ENCODE data around the gene MAFG. TPM values are rescaled to one million over a fixed set of nuclear protein-coding genes. Genes with fewer than 3 reads are reported as not detected.
A peak's percentile ranks its signal among the peaks of the same experiment; 100 is the strongest.

The MAFG gene
- total and polyA plus RNA-seq, 9 of the 15 experiments (the other 6 are each of a cell fraction or from before 2014, with no cell fraction given): 1.1 to 58.1 (median 24.9) TPM

- no peak for TF ChIP-seq ZNF644 (tag; IDR thresholded peaks at IDR 0.05; ENCODE audit: low read depth)
- TF ChIP-seq HDAC1 (IDR thresholded peaks at IDR 0.05): 0 out of 4 replicates have a peak, but pooled peaks of 1 of the 2 experiments have one; percentile 22
- no peak for TF ChIP-seq MBD1 (CRISPR knock-in tag; IDR thresholded peaks at IDR 0.05)
- TF ChIP-seq TGIF2 (CRISPR knock-in tag; IDR thresholded peaks at IDR 0.05): no peak
- TF ChIP-seq ELF4 (CRISPR knock-in tag; IDR thresholded peaks at IDR 0.05): no peak
- TF ChIP-seq NFE2L1 (tag; IDR thresholded peaks at IDR 0.05; ENCODE audit: borderline replicate concordance, low read depth): no peak
- no peak for TF ChIP-seq SIN3B (IDR thresholded peaks at IDR 0.05; ENCODE audit: low read depth)
- TF ChIP-seq RBBP5 (IDR thresholded peaks at IDR 0.05; ENCODE audit: borderline replicate concordance, insufficient read depth, low read length, poor library complexity, severe bottlenecking): no peak
- TF ChIP-seq HEY1 (CRISPR knock-in tag; IDR thresholded peaks at IDR 0.05; ENCODE audit: borderline replicate concordance): no peak
- TF ChIP-seq MAX (CRISPR knock-in tag; IDR thresholded peaks at IDR 0.05): no peak
- no peak for TF ChIP-seq FOXP4 (CRISPR knock-in tag; IDR thresholded peaks at IDR 0.05; ENCODE audit: borderline replicate concordance)
- 0 out of 2 replicates have a peak, but pooled peaks have one; percentile 12 for TF ChIP-seq THAP12 (CRISPR knock-in tag; IDR thresholded peaks at IDR 0.05)
- no peak for TF ChIP-seq PCBP1 (IDR thresholded peaks at IDR 0.05; ENCODE audit: low read depth, low read length, poor library complexity, severe bottlenecking)
- TF ChIP-seq ZNF134 (CRISPR knock-in tag; conservative IDR thresholded peaks at IDR 0.05): no peak
- TF ChIP-seq FOSL1 (tag; conservative IDR thresholded peaks at IDR 0.05): peak; percentile 68
- TF ChIP-seq NR3C1 (CRISPR knock-in tag; IDR thresholded peaks at IDR 0.05): no peak
- TF ChIP-seq ZNF143 (CRISPR knock-in tag; IDR thresholded peaks at IDR 0.05): no peak; the same call in 1 of the 2 replicates
- TF ChIP-seq SMAD2 (IDR thresholded peaks at IDR 0.05; ENCODE audit: low read depth, low read length): no peak
- TF ChIP-seq MTF1 (CRISPR knock-in tag; IDR thresholded peaks at IDR 0.05; ENCODE audit: borderline replicate concordance): no peak
- no peak for TF ChIP-seq HNRNPK (IDR thresholded peaks at IDR 0.05; ENCODE audit: low read depth, low read length, poor library complexity, severe bottlenecking)
Observed at GRCh38 chr17:81916234-81917001, 11.1 kb downstream of the MAFG start (continued).
